K562 (cell line): Measurements from ENCODE around the gene NAPB. TPM values are rescaled to one million over a fixed set of nuclear protein-coding genes. Genes with fewer than 3 reads are reported as not detected.

ENCODE experiments used
- BRD9 ChIP-seq: fragments of 450-650 bp; IDR thresholded peaks from 2 replicates; pipeline ENCODE4 v1.6.1; 2018; ENCODE audit warnings: low read depth; ENCODE audit not compliant: partially characterized antibody
- CBFA2T2 ChIP-seq: fragments of 450-650 bp; conservative IDR thresholded peaks from 2 replicates; pipeline ENCODE4 v1.6.1; 2017; ENCODE audit warnings: mild to moderate bottlenecking
- CC2D1A ChIP-seq: fragments of 450-650 bp; IDR thresholded peaks from 2 replicates; pipeline ENCODE4 v1.6.1; 2017; ENCODE audit warnings: mild to moderate bottlenecking
- TAF1 ChIP-seq: IDR thresholded peaks from 2 replicates; pipeline ENCODE4 v1.6.1; 2011; ENCODE audit warnings: mild to moderate bottlenecking, low read length, moderate library complexity; ENCODE audit not compliant: insufficient read depth, control insufficient read depth, severe bottlenecking; ENCODE audit errors: extremely low read depth
- ZNF124 ChIP-seq: sonication (generic); formaldehyde crosslinking; IDR thresholded peaks from 2 replicates; pipeline ENCODE4 v1.8.1; 2022; ENCODE audit warnings: missing genetic modification reagents
- polyA plus RNA-seq, 8 experiments: library from polyadenylated mRNA; depleted of rRNA in 4 of 8; stranded (reverse) in 5 of 8; unstranded in 3 of 8; fragments of >200 nt; fragmentation: Nextera tagmentation in 2 of 8; fragmentation: Illumina TruSeq in 1 of 8; extraction: Ambion mirVana in 2 of 8; extraction: Trizol in 1 of 8; gene quantifications; 2 replicates each; pipeline versions ENCODE4 v1.2.1 to v1.2.3, GENCODE V29; 2011 to 2014; ENCODE audit warnings: inconsistent platforms in 1 of 8, missing spikeins in 1 of 8
- total RNA-seq, 7 experiments: library from RNA; depleted of rRNA in 6 of 7; stranded (reverse); fragments of >200 nt in 6 of 7; fragmentation: Illumina TruSeq in 2 of 7; extraction: Trizol in 2 of 7; gene quantifications; 2 replicates each; pipeline versions ENCODE4 v1.2.1 to v1.2.3, GENCODE V29; 2011 to 2021; ENCODE audit warnings: low replicate concordance in 1 of 7
- TF ChIP-seq, protein P1 (sequence below): sonication (generic); formaldehyde crosslinking; IDR thresholded peaks from 2 replicates; pipeline ENCODE4 v1.8.0; 2022; ENCODE audit warnings: mild to moderate bottlenecking, missing genetic modification reagents
- TF ChIP-seq, protein P2 (sequence below), 2 experiments: fragments of 150-350 bp in 1 of 2; IDR thresholded peaks; 2 replicates each; pipeline ENCODE4 v1.6.1; 2012 to 2016; ENCODE audit warnings: low read depth in 2 of 2, low read length in 2 of 2, mild to moderate bottlenecking in 1 of 2, moderate library complexity in 1 of 2

NAPB gene
- total and polyA plus RNA-seq, 9 of the 15 experiments (the other 6 are each of a cell fraction or from before 2014, with no cell fraction given), result 1.4 to 7.7 (median 5.2) TPM

DNA sequence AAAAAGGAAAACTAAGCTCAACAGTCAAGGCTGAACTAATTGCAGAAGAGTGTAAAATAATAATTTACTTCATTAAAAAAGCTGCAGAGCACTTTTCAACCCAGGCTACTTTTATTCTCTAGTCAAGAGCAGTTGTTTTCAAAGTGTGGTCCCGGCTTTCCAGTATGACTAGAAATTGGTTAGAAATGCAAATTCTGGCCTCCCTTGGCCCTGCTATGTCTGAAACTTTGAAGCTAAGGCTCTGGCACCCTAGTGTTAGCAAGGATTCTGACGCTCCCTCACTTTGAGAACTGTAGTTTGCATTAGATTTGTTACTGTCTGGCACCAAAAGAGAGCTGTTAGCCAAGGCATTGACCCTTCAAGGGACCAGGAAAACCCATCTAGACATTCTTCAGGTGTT lies 80.2 kb downstream of the NAPB start (continued):
- TF ChIP-seq, protein P1, sequence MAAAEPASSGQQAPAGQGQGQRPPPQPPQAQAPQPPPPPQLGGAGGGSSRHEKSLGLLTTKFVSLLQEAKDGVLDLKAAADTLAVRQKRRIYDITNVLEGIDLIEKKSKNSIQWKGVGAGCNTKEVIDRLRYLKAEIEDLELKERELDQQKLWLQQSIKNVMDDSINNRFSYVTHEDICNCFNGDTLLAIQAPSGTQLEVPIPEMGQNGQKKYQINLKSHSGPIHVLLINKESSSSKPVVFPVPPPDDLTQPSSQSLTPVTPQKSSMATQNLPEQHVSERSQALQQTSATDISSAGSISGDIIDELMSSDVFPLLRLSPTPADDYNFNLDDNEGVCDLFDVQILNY, result no peak
- TF ChIP-seq, protein P2, sequence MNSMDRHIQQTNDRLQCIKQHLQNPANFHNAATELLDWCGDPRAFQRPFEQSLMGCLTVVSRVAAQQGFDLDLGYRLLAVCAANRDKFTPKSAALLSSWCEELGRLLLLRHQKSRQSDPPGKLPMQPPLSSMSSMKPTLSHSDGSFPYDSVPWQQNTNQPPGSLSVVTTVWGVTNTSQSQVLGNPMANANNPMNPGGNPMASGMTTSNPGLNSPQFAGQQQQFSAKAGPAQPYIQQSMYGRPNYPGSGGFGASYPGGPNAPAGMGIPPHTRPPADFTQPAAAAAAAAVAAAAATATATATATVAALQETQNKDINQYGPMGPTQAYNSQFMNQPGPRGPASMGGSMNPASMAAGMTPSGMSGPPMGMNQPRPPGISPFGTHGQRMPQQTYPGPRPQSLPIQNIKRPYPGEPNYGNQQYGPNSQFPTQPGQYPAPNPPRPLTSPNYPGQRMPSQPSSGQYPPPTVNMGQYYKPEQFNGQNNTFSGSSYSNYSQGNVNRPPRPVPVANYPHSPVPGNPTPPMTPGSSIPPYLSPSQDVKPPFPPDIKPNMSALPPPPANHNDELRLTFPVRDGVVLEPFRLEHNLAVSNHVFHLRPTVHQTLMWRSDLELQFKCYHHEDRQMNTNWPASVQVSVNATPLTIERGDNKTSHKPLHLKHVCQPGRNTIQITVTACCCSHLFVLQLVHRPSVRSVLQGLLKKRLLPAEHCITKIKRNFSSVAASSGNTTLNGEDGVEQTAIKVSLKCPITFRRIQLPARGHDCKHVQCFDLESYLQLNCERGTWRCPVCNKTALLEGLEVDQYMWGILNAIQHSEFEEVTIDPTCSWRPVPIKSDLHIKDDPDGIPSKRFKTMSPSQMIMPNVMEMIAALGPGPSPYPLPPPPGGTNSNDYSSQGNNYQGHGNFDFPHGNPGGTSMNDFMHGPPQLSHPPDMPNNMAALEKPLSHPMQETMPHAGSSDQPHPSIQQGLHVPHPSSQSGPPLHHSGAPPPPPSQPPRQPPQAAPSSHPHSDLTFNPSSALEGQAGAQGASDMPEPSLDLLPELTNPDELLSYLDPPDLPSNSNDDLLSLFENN (IDR thresholded peaks at IDR 0.05; ENCODE audit: low read depth in 2 of 2, low read length in 2 of 2), result no peak
- TF ChIP-seq BRD9, result no peak
- TF ChIP-seq ZNF124 (CRISPR knock-in tag), result no peak
- TF ChIP-seq TAF1, result no peak
- TF ChIP-seq CBFA2T2, result no peak
- no peak for TF ChIP-seq CC2D1A
